NCI-H2196 (cell line): ENCODE results near the gene SLC5A1.
A peak's percentile ranks its signal among the peaks of the same experiment; 100 is the strongest.

Source experiments
- DNase-seq: peaks from one replicate; lab custom pipeline; 2025; ENCODE audit not compliant: unreplicated experiment; lab: John Stamatoyannopoulos, UW

The SLC5A1 gene

GRCh38 chr22:32042924-32043323 is at the start of gene SLC5A1:
Gene SLC5A1, plus strand, starts transcription at chr22:32043261. Its CDS starts 21 bp downstream, at chr22:32043282.
- peak; percentile 76 for DNase-seq

- DNase-seq: no peak
Observed at GRCh38 chr22:31995046-31995445, 48.0 kb upstream of the SLC5A1 start.

DNA sequence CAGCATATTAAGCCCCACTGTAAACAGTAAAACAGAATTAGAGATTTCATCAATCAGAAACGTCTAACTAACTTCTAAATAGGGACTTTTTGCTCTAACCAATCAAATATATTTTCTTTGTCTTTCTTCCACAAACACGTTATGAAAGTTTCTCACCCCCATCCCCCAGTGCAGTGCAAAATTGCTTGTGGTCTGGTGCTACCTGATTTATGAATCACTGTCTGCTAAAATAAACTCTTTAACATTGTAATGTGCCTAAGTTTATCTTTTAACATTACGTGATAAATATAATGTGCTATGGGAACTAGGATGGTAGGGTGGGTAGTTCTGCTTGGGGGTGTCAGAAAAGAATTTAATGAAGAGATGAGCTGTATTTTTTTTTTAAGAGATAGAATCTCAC is 47.3 kb upstream of the SLC5A1 start:
- no peak for DNase-seq

- DNase-seq: no peak
Observed at GRCh38 chr22:31998784-31999385, 44.2 kb upstream of the SLC5A1 start.

GRCh38 chr22:32000181-32000580 is 42.9 kb upstream of the SLC5A1 start:
- no peak for DNase-seq

DNA sequence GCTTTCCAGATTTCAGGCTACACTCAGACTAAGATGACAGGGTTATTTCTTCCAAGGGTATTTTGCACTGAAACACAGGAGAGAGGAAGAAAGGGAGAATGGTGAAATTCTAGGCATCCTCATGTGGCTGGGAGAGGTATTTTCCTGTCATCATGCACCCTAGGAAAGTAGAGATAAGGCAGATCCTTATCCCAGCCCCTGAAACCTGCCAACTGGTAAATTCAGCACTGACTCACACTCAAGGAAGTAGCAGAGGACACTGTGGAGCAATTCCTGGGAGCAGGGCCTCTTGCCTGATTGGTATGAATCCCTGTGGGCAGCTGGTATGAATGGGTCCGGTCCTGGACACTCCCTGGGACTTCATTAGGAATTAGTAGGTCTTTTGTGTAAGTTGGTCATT is 37.6 kb upstream of the SLC5A1 start:
- no peak for DNase-seq

- no peak for DNase-seq
Observed at GRCh38 chr22:32013200-32013599, 29.9 kb upstream of the SLC5A1 start.

DNA sequence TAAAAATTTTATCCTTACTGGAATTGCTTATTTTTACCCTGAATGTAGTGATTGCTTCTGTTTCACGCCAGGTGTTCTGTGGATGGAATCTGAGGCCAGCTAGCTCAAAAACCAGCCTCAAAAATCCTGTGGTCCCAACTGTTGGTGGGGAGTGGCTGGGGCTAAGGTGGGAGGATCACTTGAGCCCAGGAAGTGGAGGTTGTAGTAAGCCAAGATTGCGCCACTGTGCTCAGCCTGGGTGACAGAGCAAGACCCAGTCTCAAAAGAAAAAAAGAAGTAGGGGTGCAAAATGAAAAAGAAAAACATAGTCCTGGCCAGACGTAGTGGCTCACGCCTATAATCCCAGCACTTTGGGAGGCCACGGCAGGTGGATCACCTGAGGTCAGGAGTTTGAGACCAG is 27.0 kb upstream of the SLC5A1 start:
- no peak for DNase-seq

GRCh38 chr22:32018056-32018455 is 25.0 kb upstream of the SLC5A1 start:
- no peak for DNase-seq

- no peak for DNase-seq
Observed at GRCh38 chr22:32020117-32020516, 22.9 kb upstream of the SLC5A1 start.

- no peak for DNase-seq
Observed at GRCh38 chr22:32021716-32022115, 21.3 kb upstream of the SLC5A1 start.

DNA sequence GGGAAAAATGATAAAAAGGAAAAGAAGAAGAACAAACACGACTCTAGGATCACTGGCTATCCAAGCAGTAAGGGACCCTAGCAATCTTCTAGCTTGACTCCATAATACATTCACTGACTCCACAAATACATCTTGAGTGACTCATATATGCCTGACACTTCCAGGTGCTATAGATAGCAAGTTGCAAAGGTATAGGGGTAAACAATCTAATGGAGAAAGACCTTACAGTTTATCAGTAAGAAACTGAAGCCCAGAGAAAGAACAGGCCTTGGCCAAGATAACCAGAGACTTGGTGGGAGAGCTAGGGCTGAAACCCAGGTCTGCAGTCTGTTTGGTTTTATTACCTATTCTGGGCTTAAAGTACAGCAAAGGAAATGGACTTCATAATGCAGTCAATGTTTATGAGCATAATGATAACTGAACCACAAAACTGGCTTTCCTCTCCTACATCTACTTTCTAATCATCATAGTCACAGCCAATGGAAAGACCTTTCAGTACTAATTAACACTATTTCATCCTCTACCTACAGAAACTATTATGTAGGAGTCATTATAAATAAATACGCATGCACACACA is 19.7 kb upstream of the SLC5A1 start:
- no peak for DNase-seq

- DNase-seq: no peak
Observed at GRCh38 chr22:32024796-32025195, 18.3 kb upstream of the SLC5A1 start.

GRCh38 chr22:32030518-32031247 is 12.4 kb upstream of the SLC5A1 start:
- no peak for DNase-seq

DNA sequence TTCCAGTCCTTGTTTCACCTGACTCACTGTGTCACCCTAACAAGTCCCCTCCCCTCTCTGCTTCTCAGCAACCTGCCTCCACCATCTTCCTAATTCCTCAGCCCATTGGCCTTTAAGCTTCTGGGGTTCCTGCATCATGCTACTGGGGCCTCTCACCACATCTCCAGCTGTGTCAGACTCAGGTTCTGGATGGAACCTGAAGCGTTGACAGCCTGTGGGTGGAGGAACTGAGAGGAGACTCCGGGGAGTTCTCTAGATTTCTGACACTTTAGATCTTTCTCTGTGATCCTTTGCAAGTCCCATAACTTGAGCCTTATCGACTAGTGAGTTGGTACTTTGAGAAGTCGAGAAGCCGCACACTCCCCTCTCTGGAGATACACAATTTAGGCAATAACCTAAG is 11.6 kb upstream of the SLC5A1 start:
- DNase-seq: no peak

DNA sequence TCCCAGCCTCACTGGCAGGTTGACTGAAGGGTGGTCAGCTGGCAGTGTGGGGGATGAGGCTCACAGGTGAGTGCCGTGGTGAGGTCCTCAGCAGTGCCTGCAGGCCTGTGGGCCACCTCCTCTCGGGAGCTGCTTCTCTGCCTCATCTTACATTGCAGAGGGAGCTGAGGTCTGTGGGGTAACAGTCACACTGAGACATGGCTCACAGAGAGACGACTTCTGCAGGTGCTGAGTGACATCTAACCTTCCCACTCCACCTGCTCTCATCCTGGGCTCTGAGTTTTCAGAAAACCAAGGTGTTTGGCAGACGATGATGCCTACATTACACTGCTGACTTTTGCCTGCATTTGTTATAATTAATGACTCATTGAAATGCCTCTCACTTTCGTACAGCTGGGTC is 8.8 kb upstream of the SLC5A1 start:
- DNase-seq: no peak

- no peak for DNase-seq
Observed at GRCh38 chr22:32037236-32037635, 5.8 kb upstream of the SLC5A1 start.

DNA sequence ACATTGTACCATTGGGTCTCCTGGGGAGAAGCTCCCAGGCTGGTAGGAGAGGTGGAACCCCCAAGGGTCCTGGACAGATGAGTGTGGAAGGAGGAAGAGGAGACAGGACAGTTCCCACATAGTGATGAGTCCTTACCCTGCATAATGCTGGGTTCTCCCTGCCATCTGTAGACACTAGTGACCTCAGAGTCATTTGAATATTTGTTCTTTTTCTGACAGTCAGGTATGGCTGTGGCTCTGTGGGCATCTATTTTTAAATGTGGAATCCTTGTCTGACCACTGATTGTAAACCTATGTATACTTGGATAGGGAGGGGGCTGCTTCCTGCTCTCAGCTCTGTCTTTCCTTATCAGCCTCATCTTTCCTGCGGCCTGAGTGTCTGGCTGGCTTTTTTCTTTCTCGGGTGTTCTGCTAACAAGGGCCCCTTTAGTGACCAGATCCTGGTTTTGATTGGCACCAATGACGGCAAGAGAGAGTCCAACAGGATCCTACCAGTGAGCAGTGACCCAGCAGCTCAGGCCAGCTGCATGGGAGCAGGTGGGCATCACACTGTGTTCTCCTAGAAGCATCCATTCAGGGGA is 2.6 kb upstream of the SLC5A1 start:
- DNase-seq: no peak

- DNase-seq: peak; percentile 4
Observed at GRCh38 chr22:32043391-32043790, 330 bp downstream of the SLC5A1 start.

- DNase-seq: no peak
Observed at GRCh38 chr22:32044477-32044876, 1.4 kb downstream of the SLC5A1 start.

- peak; percentile 73 for DNase-seq
Observed at GRCh38 chr22:32044913-32045312, 1.9 kb downstream of the SLC5A1 start.

GRCh38 chr22:32048069-32048468 is 5.0 kb downstream of the SLC5A1 start:
- no peak for DNase-seq
